Measurements from ENCODE around the gene BRME1.

GRCh38 chr19:13932911-13933393, 27.0 kb upstream of the BRME1 start:
- TF ChIP-seq CTCF (IDR thresholded peaks at IDR 0.05) (no peak), POLR2A (IDR thresholded peaks at IDR 0.05) (no peak)

Measured in testis (tissue), 2 donors.